Duodenal mucosa (tissue), 2 donors: ENCODE measurements around the gene VNN1.
"Not testable (repeated sequence)": the region's sequence is repeated elsewhere in the genome, so short reads cannot be mapped to it uniquely, and the experiment has no call there.

Experiments used
- H3K27ac ChIP-seq: one replicate; pipeline ENCODE4 v1.7.0; 2013; ENCODE audit warnings: low read depth, low read length
- H3K27me3 ChIP-seq, 2 donors: one replicate each; pipeline ENCODE4 v1.7.0; 2013; ENCODE audit warnings: low read length in 2 of 2, control low read depth in 1 of 2; ENCODE audit not compliant: insufficient read depth in 2 of 2, control insufficient read depth in 1 of 2
- H3K36me3 ChIP-seq, 2 donors: one replicate each; pipeline ENCODE4 v1.7.0; 2013; ENCODE audit warnings: low read length in 2 of 2, control low read depth in 1 of 2; ENCODE audit not compliant: insufficient read depth in 2 of 2, control insufficient read depth in 1 of 2
- H3K4me1 ChIP-seq, 2 donors: one replicate each; pipeline ENCODE4 v1.7.0; 2013; ENCODE audit warnings: low read length in 2 of 2, control low read depth in 1 of 2; ENCODE audit not compliant: insufficient read depth in 2 of 2, control insufficient read depth in 1 of 2
- H3K4me3 ChIP-seq, 2 donors: one replicate each; pipeline ENCODE4 v1.7.0; 2013; ENCODE audit warnings: low read length in 2 of 2, low read depth in 1 of 2
- H3K9ac ChIP-seq, 2 donors: one replicate each; pipeline ENCODE4 v1.7.0; 2013; ENCODE audit warnings: low read length in 2 of 2, low read depth in 1 of 2
- H3K9me3 ChIP-seq, 2 donors: one replicate each; pipeline ENCODE4 v1.7.0; 2013; ENCODE audit warnings: low read length in 2 of 2, control low read depth in 1 of 2; ENCODE audit not compliant: control insufficient read depth in 1 of 2

The VNN1 gene

DNA sequence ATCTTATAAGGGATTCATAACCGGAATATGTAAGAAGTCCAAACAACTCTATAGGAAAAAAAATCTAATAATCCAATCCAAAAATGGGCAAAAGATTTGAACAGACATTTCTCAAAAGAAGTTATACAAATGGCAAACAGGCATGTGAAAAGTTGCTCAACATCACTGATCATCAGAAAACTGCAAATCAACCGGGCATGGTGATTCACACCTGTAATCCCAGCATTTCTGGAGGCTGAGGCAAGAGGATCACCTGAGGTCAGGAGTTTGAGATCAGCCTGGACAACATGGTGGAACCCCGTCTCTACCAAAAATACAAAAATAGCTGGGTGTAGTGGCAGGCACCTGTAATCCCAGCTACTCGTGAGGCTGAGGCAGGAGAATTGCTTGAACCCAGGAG lies 7.1 kb downstream of the VNN1 start:
- not testable (repeated sequence) for H3K4me1 ChIP-seq, H3K9me3 ChIP-seq

GRCh38 chr6:132703936-132704335 lies 9.9 kb downstream of the VNN1 start:
- H3K9ac ChIP-seq: no peak overlapping the region
- H3K27ac ChIP-seq: no peak overlapping the region
- no peaks in the 10 kb centered on the region for H3K27me3 ChIP-seq
- H3K36me3 ChIP-seq: peaks cover 0 to 3% of the 10 kb centered on the region in 2 donors
- H3K4me3 ChIP-seq: no peak overlapping the region
- no peaks in the 10 kb centered on the region for H3K9me3 ChIP-seq
- H3K4me1 ChIP-seq: no peaks in the 10 kb centered on the region

More for the DNA sequence above, 7.1 kb downstream of the VNN1 start:
- H3K27ac ChIP-seq, H3K36me3 ChIP-seq, H3K4me3 ChIP-seq, H3K27me3 ChIP-seq, H3K9ac ChIP-seq: not testable (repeated sequence)

GRCh38 chr6:132698608-132699007 lies 15.2 kb downstream of the VNN1 start:
- H3K9me3 ChIP-seq: peaks cover 0 to 3% of the 10 kb centered on the region in 2 donors
- no peak overlapping the region for H3K27ac ChIP-seq
- peaks cover 0 to 4% of the 10 kb centered on the region in 2 donors for H3K4me1 ChIP-seq
- H3K4me3 ChIP-seq: no peak overlapping the region
- peaks cover 2 to 6% of the 10 kb centered on the region in 2 donors for H3K36me3 ChIP-seq
- H3K27me3 ChIP-seq: no peaks in the 10 kb centered on the region
- no peak overlapping the region for H3K9ac ChIP-seq

- Histone ChIP-seq H3K4me1 (peaks cover 0 to 8% of the 10 kb centered on the region in 2 donors), H3K9ac (no peak overlapping the region), H3K9me3 (peaks cover 0 to 3% of the 10 kb centered on the region in 2 donors), H3K4me3 (no peak overlapping the region), H3K27ac (no peak overlapping the region), H3K36me3 (peaks cover 12 to 16% of the 10 kb centered on the region in 2 donors), H3K27me3 (no peaks in the 10 kb centered on the region)
Observed at GRCh38 chr6:132695773-132696172, 18.1 kb downstream of the VNN1 start.

DNA sequence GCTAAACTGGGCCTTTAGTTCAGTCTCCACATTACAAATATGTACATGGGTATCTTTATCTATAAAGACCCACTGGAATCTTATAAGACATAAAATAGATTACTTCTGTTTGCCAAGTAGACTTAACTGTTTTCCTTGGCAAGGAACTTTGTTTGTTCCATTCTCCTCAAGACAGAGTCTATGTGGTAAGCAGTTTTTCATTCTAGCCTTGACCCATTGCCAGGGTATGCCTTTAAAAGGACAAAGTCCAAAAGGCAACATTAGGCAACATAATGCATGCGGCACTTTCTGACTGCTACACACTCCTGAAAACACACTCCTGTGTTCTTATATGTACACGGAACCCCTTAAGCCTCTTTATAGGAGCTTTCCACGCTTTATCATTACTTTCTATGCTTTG lies 20.4 kb downstream of the VNN1 start:
- H3K4me1 ChIP-seq: peaks cover 0 to 8% of the 10 kb centered on the region in 2 donors
- no peak overlapping the region for H3K9ac ChIP-seq
- no peak overlapping the region for H3K4me3 ChIP-seq
- peaks cover 20 to 23% of the 10 kb centered on the region in 2 donors for H3K36me3 ChIP-seq
- H3K27ac ChIP-seq: no peak overlapping the region
- peaks cover 0 to 3% of the 10 kb centered on the region in 2 donors for H3K9me3 ChIP-seq
- no peaks in the 10 kb centered on the region for H3K27me3 ChIP-seq

- H3K27ac ChIP-seq: no peak overlapping the region
- H3K27me3 ChIP-seq: no peaks in the 10 kb centered on the region
- H3K4me1 ChIP-seq: peaks cover 0 to 14% of the 10 kb centered on the region in 2 donors
- H3K36me3 ChIP-seq: peaks cover 13 to 23% of the 10 kb centered on the region in 2 donors
- no peak overlapping the region for H3K4me3 ChIP-seq
- H3K9me3 ChIP-seq: no peaks in the 10 kb centered on the region
- H3K9ac ChIP-seq: no peak overlapping the region
Observed at GRCh38 chr6:132690678-132691077, 23.2 kb downstream of the VNN1 start.

GRCh38 chr6:132687306-132687705 lies 26.5 kb downstream of the VNN1 start:
- Histone ChIP-seq H3K4me1 (peaks cover 0 to 6% of the 10 kb centered on the region in 2 donors), H3K27me3 (no peaks in the 10 kb centered on the region), H3K9ac (no peak overlapping the region), H3K9me3 (no peaks in the 10 kb centered on the region), H3K4me3 (no peak overlapping the region), H3K36me3 (peaks cover 20 to 38% of the 10 kb centered on the region in 2 donors), H3K27ac (no peak overlapping the region)

DNA sequence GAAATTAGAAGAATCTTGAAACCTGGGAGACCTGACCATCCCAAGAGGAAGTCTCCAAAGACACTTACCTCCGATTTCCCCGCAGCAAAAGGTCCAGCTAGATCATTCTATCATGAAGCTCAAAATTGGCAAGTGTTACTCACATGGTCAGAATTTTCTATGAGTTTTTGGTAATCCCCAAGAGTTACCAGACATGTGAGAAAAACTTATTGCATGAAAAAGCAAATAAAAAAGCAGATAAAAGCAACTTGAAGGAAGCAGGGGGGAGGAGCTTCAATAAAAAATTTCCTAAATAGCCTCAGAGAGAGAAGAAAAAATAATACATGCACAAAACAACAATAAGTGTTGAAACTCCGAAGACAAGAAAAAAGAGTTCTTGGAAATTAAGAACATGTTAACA lies 27.3 kb downstream of the VNN1 start:
- Histone ChIP-seq H3K27ac (no peak overlapping the region), H3K9me3 (no peaks in the 10 kb centered on the region), H3K4me3 (no peak overlapping the region), H3K27me3 (no peaks in the 10 kb centered on the region), H3K36me3 (peaks cover 24 to 38% of the 10 kb centered on the region in 2 donors), H3K9ac (no peak overlapping the region), H3K4me1 (peaks cover 0 to 6% of the 10 kb centered on the region in 2 donors)

DNA sequence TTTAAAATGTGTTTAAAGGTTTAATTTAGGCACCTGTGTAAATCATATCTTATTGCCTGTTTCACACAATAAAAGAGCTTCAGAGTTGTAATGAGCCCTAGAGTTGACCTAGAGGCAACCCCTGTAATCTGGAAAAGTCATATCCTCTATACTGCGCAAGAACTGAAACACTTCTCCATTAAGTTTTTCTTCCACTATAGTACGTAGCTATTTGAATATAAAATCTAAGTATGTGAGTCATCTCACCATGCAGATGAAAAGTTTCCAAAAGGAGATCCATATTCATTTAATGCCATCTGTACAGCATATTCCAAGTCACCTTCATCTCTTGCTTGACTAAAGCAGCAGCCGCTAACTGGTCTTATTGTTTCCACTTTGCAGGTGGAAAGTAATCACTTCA lies 28.8 kb downstream of the VNN1 start:
- Histone ChIP-seq H3K4me1 (peaks cover 0 to 6% of the 10 kb centered on the region in 2 donors), H3K27me3 (no peaks in the 10 kb centered on the region)

DNA sequence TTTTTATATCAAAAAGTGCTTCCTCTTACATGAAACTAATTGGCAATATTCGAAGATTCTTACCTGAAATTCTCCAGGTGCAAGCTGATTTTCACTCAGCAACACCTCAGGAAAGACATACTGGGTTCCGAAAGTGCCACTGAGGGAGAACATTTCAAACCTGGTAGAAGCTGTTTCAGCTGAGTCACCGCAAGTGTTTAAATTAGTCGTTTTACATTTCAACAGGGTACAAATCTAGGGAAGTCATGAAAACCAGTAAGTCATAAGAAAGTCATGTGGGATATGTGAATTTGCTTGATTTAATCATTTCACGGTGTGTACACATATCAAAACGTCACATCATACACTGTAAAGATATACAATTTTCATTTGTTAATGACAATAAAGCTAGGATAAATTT lies 29.6 kb downstream of the VNN1 start:
- Histone ChIP-seq H3K9me3 (no peaks in the 10 kb centered on the region), H3K9ac (no peak overlapping the region), H3K27me3 (no peaks in the 10 kb centered on the region), H3K27ac (no peak overlapping the region), H3K4me1 (peaks cover 0 to 6% of the 10 kb centered on the region in 2 donors), H3K36me3 (peaks cover 11 to 27% of the 10 kb centered on the region in 2 donors), H3K4me3 (no peak overlapping the region)

More for the DNA sequence above, 28.8 kb downstream of the VNN1 start:
- Histone ChIP-seq H3K36me3 (peaks cover 11 to 27% of the 10 kb centered on the region in 2 donors), H3K9me3 (no peaks in the 10 kb centered on the region), H3K4me3 (no peak overlapping the region), H3K9ac (no peak overlapping the region), H3K27ac (no peak overlapping the region)

- Histone ChIP-seq H3K9ac (no peak overlapping the region), H3K36me3 (peaks cover 11 to 27% of the 10 kb centered on the region in 2 donors), H3K4me1 (peaks cover 0 to 6% of the 10 kb centered on the region in 2 donors), H3K9me3 (no peaks in the 10 kb centered on the region), H3K27ac (no peak overlapping the region), H3K4me3 (no peak overlapping the region), H3K27me3 (no peaks in the 10 kb centered on the region)
Observed at GRCh38 chr6:132683543-132683942, 30.3 kb downstream of the VNN1 start.
